IPS DF 6.9 (cell line): Measurements from ENCODE around the gene OSBPL9.
"Not testable (repeated sequence)": the region's sequence is repeated elsewhere in the genome, so short reads cannot be mapped to it uniquely, and the experiment has no call there.

ENCODE experiments used
- DNase-seq: peaks from one replicate; pipeline ENCODE4 v3.0.0-alpha.2; 2013; ENCODE audit warnings: low read depth, low spot score
- H3K27ac ChIP-seq: one replicate; pipeline ENCODE4 v1.5.1; 2013; ENCODE audit warnings: low read length, control low read depth
- H3K27me3 ChIP-seq: 2 replicates; pipeline ENCODE4 v1.6.1; 2013; ENCODE audit warnings: mild to moderate bottlenecking, low read length; ENCODE audit not compliant: control insufficient read depth, insufficient read depth
- H3K36me3 ChIP-seq: 2 replicates; pipeline ENCODE4 v1.6.1; 2013; ENCODE audit warnings: low read length; ENCODE audit not compliant: control insufficient read depth, insufficient read depth
- H3K4me1 ChIP-seq: 2 replicates; pipeline ENCODE4 v1.6.1; 2013; ENCODE audit warnings: low read length; ENCODE audit not compliant: control insufficient read depth, insufficient read depth
- H3K4me3 ChIP-seq: 2 replicates; pipeline ENCODE4 v1.5.1; 2013; ENCODE audit warnings: mild to moderate bottlenecking, low read length
- H3K9me3 ChIP-seq: 2 replicates; pipeline ENCODE4 v1.6.1; 2013; ENCODE audit warnings: low read length, inconsistent platforms; ENCODE audit not compliant: control insufficient read depth, insufficient read depth
- WGBS: extraction: QIAGEN DNeasy Blood & Tissue Kit; methylation state at CpG from one replicate; pipeline ENCODE4 v1.1.7; 2013; ENCODE audit warnings: mixed read lengths, missing lambda C conversion rate; ENCODE audit not compliant: insufficient read length, insufficient coverage; 5-methylcytosine and 5-hydroxymethylcytosine counted together

Gene OSBPL9

DNA sequence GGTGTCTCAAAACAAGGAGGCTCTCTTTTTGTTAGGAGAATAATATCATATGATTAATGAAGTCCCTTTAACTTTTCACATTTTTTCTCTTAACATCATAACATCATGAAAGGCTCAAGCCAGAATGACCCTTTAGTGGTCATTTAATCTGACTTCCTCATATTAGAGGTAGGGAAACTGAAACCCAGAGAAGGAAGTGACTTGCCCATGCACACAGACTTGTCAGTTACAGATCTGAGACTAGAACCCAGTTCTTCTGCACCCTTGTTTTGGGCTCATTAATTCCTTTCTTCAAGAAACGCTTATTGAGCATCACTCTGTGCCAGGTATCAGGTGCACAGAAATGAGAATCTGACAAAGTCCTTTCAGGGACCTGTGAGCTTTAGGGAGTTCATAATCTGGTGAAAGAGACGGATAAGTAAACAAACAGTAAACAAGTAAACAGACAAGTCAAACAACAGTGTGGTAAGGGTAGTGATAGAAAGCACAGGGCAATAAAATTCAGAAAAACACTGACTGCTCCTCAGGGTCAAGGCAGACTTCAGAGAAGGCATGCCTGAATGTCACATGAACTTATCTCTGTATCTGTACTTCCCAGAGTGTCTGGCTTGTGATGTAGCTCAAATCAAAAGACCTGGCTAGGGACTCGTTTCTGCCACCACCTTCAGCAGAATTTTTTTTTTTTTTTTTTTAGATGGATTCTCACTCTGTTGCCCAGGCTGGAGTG is 38.3 kb upstream of the OSBPL9 start:
- DNase-seq = no peak
- no peaks in the 10 kb centered on the region for H3K27me3 ChIP-seq
- no peak overlapping the region for H3K27ac ChIP-seq

GRCh38 chr1:51581238-51581637 is 35.7 kb upstream of the OSBPL9 start:
- no peaks in the 10 kb centered on the region for H3K27me3 ChIP-seq
- no peak for DNase-seq
- no peaks in the 10 kb centered on the region for H3K36me3 ChIP-seq
- WGBS = no CpG with 5 or more reads among the region's 3 CpGs
- H3K27ac ChIP-seq = no peak overlapping the region
- H3K4me3 ChIP-seq = no peak overlapping the region
- no peaks in the 10 kb centered on the region for H3K9me3 ChIP-seq
- H3K4me1 ChIP-seq = no peaks in the 10 kb centered on the region

More for the DNA sequence above, 38.3 kb upstream of the OSBPL9 start:
- Histone ChIP-seq H3K9me3 (no peaks in the 10 kb centered on the region), H3K36me3 (no peaks in the 10 kb centered on the region), H3K4me3 (no peak overlapping the region), H3K4me1 (no peaks in the 10 kb centered on the region)
- no CpG with 5 or more reads among the region's 3 CpGs for WGBS

DNA sequence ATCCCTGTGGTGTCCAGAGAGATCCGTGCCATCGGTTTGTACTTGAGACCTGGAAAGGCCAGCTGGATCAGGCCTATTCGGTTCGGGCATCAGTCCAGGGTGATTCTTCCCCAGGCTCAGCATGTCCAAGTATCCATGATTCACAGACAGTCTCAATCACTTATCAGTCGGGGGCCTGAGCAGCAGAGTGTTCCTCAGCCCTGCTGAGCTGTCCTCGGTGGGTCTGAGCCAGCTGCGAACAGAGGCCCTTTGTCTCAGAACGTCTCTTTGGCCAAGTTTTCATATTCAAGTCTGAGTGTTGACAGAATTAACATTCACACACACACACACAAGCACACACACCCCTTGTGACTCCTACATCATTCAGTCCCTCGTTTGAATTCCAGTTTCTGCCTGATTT is 33.4 kb upstream of the OSBPL9 start:
- H3K9me3 ChIP-seq = no peaks in the 10 kb centered on the region
- H3K4me3 ChIP-seq = no peak overlapping the region
- H3K36me3 ChIP-seq = no peaks in the 10 kb centered on the region
- H3K27me3 ChIP-seq = no peaks in the 10 kb centered on the region
- no peak overlapping the region for H3K27ac ChIP-seq
- H3K4me1 ChIP-seq = no peaks in the 10 kb centered on the region
- DNase-seq = no peak
- WGBS = no CpG with 5 or more reads among the region's 9 CpGs

DNA sequence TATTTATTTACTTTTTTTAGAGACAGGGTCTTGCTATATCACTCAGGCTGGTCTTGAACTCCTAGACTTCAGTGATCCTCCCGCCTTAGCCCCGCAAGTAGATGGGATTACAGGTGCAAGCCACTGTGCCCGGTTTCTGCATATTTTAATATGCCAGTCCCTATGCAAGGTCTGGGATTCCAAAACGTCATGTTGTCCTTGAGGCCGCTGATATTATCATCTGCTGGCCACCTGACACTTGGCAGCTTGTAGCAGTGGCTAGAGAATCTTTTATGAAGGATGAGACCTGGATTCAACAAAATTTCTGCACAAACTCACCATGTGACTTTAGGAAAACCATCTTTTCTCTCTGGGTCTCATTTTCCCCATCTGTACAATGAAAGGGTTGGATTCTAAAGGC is 32.9 kb upstream of the OSBPL9 start:
- no peak for DNase-seq
- WGBS = no CpG with 5 or more reads among the region's 5 CpGs
- no peak overlapping the region for H3K27ac ChIP-seq
- H3K36me3 ChIP-seq = no peaks in the 10 kb centered on the region
- no peaks in the 10 kb centered on the region for H3K4me1 ChIP-seq
- H3K9me3 ChIP-seq = no peaks in the 10 kb centered on the region
- H3K4me3 ChIP-seq = no peak overlapping the region
- H3K27me3 ChIP-seq = no peaks in the 10 kb centered on the region

DNA sequence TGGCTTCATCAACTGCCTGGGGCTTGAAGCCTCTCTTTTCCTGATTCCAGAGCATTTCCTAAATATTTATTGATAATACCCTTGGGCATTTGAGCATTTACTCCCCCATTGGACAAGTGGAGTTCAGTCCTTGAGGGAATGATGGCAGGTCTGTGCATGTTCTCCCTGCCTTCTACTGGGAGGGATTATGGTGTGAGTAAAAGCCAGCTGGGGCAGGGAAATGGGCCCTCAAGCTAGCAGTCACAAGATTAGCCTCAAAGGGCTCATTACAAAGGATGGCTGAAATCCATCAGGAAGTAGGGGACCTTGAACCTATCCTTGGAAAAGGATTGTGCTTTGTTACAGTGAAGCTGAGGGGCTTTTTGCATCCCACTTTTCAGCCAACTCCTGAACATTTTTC is 24.2 kb upstream of the OSBPL9 start:
- Histone ChIP-seq H3K4me3 (no peak overlapping the region), H3K9me3 (no peaks in the 10 kb centered on the region), H3K27me3 (no peaks in the 10 kb centered on the region), H3K36me3 (no peaks in the 10 kb centered on the region), H3K4me1 (no peaks in the 10 kb centered on the region), H3K27ac (no peak overlapping the region)
- no peak for DNase-seq

DNA sequence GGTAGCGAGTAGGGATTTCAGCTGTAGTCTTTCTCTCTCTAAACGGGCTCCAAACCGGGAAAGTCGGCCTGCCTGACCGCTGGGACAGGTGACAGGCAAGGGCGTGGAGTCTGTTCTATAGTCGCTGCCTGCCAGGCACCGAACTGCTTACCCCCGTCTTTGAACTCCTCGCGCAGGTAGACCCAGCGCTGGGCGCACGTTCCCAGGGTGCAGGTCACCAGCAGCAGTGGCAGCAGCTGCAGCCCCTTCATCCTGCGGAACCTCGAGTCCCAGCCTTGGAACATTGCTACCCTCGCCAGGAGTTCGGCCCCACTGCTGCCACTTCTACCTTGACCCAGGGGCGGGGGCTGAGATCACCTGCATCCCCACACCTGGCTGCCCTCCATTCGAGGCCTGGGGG is 22.2 kb upstream of the OSBPL9 start:
- DNase-seq = no peak
- Histone ChIP-seq H3K4me3 (no peak overlapping the region), H3K4me1 (no peaks in the 10 kb centered on the region), H3K27ac (no peak overlapping the region), H3K9me3 (no peaks in the 10 kb centered on the region), H3K36me3 (no peaks in the 10 kb centered on the region), H3K27me3 (no peaks in the 10 kb centered on the region)
- WGBS = no CpG with 5 or more reads among the region's 20 CpGs

GRCh38 chr1:51600529-51600928 is 16.4 kb upstream of the OSBPL9 start:
- Histone ChIP-seq H3K9me3 (no peaks in the 10 kb centered on the region), H3K27me3 (no peaks in the 10 kb centered on the region), H3K27ac (no peak overlapping the region), H3K4me3 (no peak overlapping the region), H3K4me1 (peaks cover 2% of the 10 kb centered on the region; the same call in 1 of the 2 replicates), H3K36me3 (no peaks in the 10 kb centered on the region)
- WGBS = no CpG with 5 or more reads among the region's 2 CpGs
- no peak for DNase-seq

DNA sequence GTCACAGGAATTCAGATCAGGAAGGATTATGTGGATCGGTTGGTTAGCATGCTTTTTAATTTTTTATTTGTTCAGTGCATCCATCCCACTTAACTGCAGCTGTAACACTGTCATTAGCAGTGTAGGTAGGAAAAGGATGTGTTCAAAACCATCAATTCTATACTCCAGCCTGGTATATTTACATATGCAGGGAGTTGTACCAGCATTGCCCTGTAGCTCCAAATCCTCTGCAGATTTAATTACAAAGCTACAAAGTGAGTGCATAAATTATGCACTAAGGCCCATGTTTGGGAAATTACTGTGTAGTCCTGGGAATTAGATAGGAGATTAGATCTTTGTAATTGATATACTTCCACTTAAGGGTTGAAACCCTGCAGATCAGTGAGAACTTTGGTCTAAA is 15.9 kb upstream of the OSBPL9 start:
- no peak overlapping the region for H3K4me3 ChIP-seq
- H3K9me3 ChIP-seq = no peaks in the 10 kb centered on the region
- no peaks in the 10 kb centered on the region for H3K36me3 ChIP-seq
- DNase-seq = no peak
- peaks cover 2% of the 10 kb centered on the region; the same call in 1 of the 2 replicates for H3K4me1 ChIP-seq
- H3K27me3 ChIP-seq = no peaks in the 10 kb centered on the region
- no CpG with 5 or more reads among the region's 1 CpG for whole genome bisulfite sequencing
- no peak overlapping the region for H3K27ac ChIP-seq

DNA sequence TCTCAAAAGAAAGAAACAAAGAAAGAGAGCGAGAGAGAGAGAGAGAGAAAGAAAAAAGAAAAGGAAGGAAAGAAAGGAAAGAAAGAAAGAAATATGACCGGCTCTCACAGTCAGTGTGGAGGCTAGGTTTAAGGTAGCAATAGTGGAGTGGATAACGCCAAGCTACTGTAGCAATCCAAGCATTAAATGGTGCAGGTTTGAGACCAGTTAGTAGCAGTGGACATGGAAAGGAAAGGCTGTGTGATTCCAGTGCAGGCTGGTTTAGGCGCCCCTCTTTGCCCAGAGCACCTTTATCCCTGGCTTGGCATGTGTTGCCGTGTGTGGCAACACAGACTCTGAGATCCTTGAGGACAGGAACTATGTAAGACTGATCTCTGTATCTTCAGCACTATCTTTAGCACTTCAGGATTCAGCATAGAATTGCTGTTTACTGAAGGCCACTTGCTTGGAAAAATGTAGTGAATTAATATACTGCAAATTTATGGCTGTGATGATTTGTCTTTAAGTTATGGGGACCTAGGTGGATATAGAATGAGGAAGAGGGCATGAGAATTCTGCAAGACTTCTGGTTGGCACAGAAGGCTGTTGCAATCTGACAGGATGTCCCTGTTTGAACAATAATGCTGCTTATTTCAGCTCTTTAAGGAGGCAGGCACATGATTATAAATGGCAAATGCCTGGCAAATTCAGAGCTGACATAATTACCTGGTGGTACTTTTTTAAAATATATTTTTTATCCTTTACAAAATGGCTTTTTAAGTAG is 10.8 kb upstream of the OSBPL9 start:
- H3K27ac ChIP-seq = no peak overlapping the region
- H3K9me3 ChIP-seq = no peaks in the 10 kb centered on the region
- H3K36me3 ChIP-seq = no peaks in the 10 kb centered on the region
- no peak overlapping the region for H3K4me3 ChIP-seq
- no CpG with 5 or more reads among the region's 5 CpGs for WGBS
- no peak for DNase-seq
- H3K27me3 ChIP-seq = no peaks in the 10 kb centered on the region
- no peaks in the 10 kb centered on the region for H3K4me1 ChIP-seq

DNA sequence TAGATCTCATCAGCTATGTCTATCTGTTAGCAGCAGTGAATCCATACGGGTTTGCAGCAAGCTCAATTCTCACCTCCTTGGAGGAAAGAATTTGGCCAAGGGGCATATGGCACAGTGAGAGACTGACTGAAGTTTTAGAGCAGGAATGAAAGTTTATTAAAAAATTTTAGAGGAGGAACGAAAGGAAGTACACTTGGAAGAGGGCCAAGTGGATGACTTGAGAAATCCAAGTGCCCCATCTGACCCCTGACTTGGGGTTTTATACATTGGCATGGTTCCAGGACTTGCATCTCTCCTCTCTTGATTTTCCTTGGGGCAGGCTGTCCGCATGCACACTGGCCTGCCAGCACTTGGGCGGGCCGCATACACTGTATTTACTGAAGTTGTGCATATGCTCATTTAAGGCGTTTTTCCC is 9.2 kb upstream of the OSBPL9 start:
- H3K4me3 ChIP-seq = no peak overlapping the region
- H3K27me3 ChIP-seq = no peaks in the 10 kb centered on the region
- no CpG with 5 or more reads among the region's 6 CpGs for WGBS
- H3K4me1 ChIP-seq = no peaks in the 10 kb centered on the region
- no peak overlapping the region for H3K27ac ChIP-seq
- H3K9me3 ChIP-seq = no peaks in the 10 kb centered on the region
- no peaks in the 10 kb centered on the region for H3K36me3 ChIP-seq
- no peak for DNase-seq

DNA sequence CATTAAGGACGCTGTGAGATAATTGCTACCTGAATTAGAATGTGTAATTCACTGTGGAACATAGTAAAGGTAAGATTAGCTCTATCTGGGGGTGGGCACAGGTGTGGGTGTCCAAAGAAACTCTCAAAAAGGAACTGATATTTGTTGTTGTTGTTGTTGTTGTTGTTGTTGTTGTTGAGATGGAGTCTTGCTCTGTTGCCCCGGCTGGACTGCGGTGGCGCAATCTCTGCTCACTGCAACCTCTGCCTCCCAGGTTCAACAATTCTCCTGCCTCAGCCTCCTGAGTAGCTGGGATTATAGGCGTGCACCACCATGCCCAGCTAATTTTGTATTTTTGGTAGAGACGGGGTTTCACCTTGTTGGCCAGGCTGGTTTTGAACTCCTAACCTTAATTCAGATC is 6.8 kb upstream of the OSBPL9 start:
- H3K36me3 ChIP-seq, H3K9me3 ChIP-seq, H3K4me3 ChIP-seq, H3K4me1 ChIP-seq, H3K27me3 ChIP-seq, H3K27ac ChIP-seq, DNase-seq: not testable (repeated sequence)
- WGBS = no CpG with 5 or more reads among the region's 6 CpGs
